Left lobe of liver (tissue), 1 donor: ENCODE results near the gene RIOK1. TPM values are rescaled to one million over a fixed set of nuclear protein-coding genes. Genes with fewer than 3 reads are reported as not detected.

ENCODE experiments used
- total RNA-seq: library from RNA; stranded (reverse); gene quantifications from one replicate; pipeline ENCODE4 v1.2.1, GENCODE V29; 2021
- donor health status: DM: no; HTN: yes; CAD: no.

Gene RIOK1
- total RNA-seq, 1 donor from 2014 or later: 4.4 TPM

Other genes with a start within 250 kb of the RIOK1 start
- gene SSR1, start 76.6 kb upstream of the RIOK1 start, total RNA-seq: 110 TPM
- gene CAGE1, start 66 bp upstream of the RIOK1 start, total RNA-seq: 0.05 TPM
- gene DSP, start 151.9 kb downstream of the RIOK1 start, total RNA-seq: 67.5 TPM
- 7.6 TPM for gene SNRNP48, start 200.4 kb downstream of the RIOK1 start, total RNA-seq